H1 (cell line): ENCODE results near the gene MATN1.

Source experiments
- JUND ChIP-seq: IDR thresholded peaks from 2 replicates; pipeline ENCODE4 v1.6.1; 2011; ENCODE audit warnings: mild to moderate bottlenecking, improper control_type of control experiment, low read length
- POLR2A ChIP-seq, 2 experiments: IDR thresholded peaks; 1 replicate in 1 of 2; 2 replicates in 1 of 2; pipeline ENCODE4 v1.6.1; 2011; ENCODE audit warnings: low read depth in 2 of 2, low read length in 2 of 2, mild to moderate bottlenecking in 2 of 2; ENCODE audit errors: control extremely low read depth in 1 of 2
- YY1 ChIP-seq: IDR thresholded peaks from 2 replicates; pipeline ENCODE4 v1.6.1; 2011; ENCODE audit warnings: low read depth, mild to moderate bottlenecking, low read length

DNA sequence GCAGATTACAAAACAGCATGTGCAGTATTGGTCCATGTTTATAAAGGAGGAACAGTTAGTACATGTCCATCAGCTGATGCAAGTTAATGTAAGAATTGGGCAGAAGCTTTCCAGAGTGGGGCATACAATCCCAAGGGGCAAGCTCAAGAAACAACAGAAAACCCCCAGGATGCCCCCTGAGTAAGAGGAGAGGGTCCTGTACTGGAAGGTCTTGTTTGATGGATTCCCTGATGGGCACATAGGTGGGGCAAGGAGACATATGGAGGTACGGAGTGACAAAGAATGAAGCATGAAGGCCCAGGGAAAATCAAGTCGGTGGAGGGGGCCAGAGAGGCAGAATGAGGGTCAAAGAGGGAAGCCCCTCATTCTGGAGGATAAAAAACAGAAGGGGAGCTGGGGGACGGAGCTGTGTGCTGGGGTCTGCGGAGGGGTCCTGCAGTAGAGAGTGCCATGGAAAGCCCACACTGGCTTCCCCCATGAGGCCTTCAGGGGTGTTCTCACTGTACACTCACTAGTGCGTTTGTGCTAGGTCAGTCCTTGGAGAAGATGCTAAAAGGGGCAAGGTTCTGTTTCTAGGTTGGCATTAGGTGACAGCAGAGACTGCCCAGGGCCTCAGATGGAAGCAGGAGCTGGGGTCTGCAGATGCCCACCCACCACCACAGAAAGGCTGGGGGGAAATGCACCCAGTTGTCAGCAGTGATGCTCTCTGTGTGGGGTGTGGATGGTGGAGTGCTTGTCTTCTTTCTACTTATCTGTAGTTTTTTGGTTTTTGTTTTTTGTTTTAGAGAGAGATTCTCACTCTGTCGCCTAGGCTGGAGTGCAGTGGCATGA, 12.5 kb upstream of the MATN1 start:
- TF ChIP-seq JUND (no peak), POLR2A (IDR thresholded peaks at IDR 0.05; ENCODE audit: control extremely low read depth in 1 of 2, low read depth in 2 of 2, low read length in 2 of 2) (no peak), YY1 (no peak)
